ENCODE data around the gene POMT1.
A peak's percentile ranks its signal among the peaks of the same experiment; 100 is the strongest.
"Not testable (repeated sequence)": the region's sequence is repeated elsewhere in the genome, so short reads cannot be mapped to it uniquely, and the experiment has no call there.

The POMT1 gene

GRCh38 chr9:131502781-131503625, at the start of gene POMT1:
Gene POMT1, plus strand, starts transcription at chr9:131502918. Its CDS starts 1,301 bp downstream, at chr9:131504219.
- DNase-seq (ENCODE audit: low read depth in 2 of 3, low spot score in 2 of 3) = peak; percentile 73 to 78 (median 75)

- DNase-seq (ENCODE audit: low read depth in 2 of 3, low spot score in 2 of 3) = no peak
These were observed 48.7 kb upstream of the POMT1 start for GRCh38 chr9:131454028-131454427.

GRCh38 chr9:131455655-131456054, 47.1 kb upstream of the POMT1 start:
- not testable (repeated sequence) for DNase-seq (ENCODE audit: low read depth in 2 of 3, low spot score in 2 of 3)

GRCh38 chr9:131457746-131458145, 45.0 kb upstream of the POMT1 start:
- no peak for DNase-seq (ENCODE audit: low read depth in 2 of 3, low spot score in 2 of 3)

GRCh38 chr9:131459056-131459455, 43.7 kb upstream of the POMT1 start:
- no peak for DNase-seq (ENCODE audit: low read depth in 2 of 3, low spot score in 2 of 3)

GRCh38 chr9:131461166-131461565, 41.6 kb upstream of the POMT1 start:
- DNase-seq (ENCODE audit: low read depth in 2 of 3, low spot score in 2 of 3) = no peak

- no peak for DNase-seq (ENCODE audit: low read depth in 2 of 3, low spot score in 2 of 3)
These were observed 38.2 kb upstream of the POMT1 start for GRCh38 chr9:131464354-131465000.

GRCh38 chr9:131465401-131465800, 37.3 kb upstream of the POMT1 start:
- no peak for DNase-seq (ENCODE audit: low read depth in 2 of 3, low spot score in 2 of 3)

GRCh38 chr9:131467214-131467935, 35.3 kb upstream of the POMT1 start:
- no peak for DNase-seq (ENCODE audit: low read depth in 2 of 3, low spot score in 2 of 3)

GRCh38 chr9:131468031-131468430, 34.7 kb upstream of the POMT1 start:
- no peak for DNase-seq (ENCODE audit: low read depth in 2 of 3, low spot score in 2 of 3)

GRCh38 chr9:131469356-131469755, 33.4 kb upstream of the POMT1 start:
- no peak for DNase-seq (ENCODE audit: low read depth in 2 of 3, low spot score in 2 of 3)

- DNase-seq (ENCODE audit: low read depth in 2 of 3, low spot score in 2 of 3) = no peak
These were observed 32.8 kb upstream of the POMT1 start for GRCh38 chr9:131469951-131470350.

- no peak for DNase-seq (ENCODE audit: low read depth in 2 of 3, low spot score in 2 of 3)
These were observed 32.1 kb upstream of the POMT1 start for GRCh38 chr9:131470581-131470991.

- not testable (repeated sequence) for DNase-seq (ENCODE audit: low read depth in 2 of 3, low spot score in 2 of 3)
These were observed 30.6 kb upstream of the POMT1 start for GRCh38 chr9:131472085-131472484.

- no peak for DNase-seq (ENCODE audit: low read depth in 2 of 3, low spot score in 2 of 3)
These were observed 29.4 kb upstream of the POMT1 start for GRCh38 chr9:131473198-131473885.

GRCh38 chr9:131473891-131474290, 28.8 kb upstream of the POMT1 start:
- no peak for DNase-seq (ENCODE audit: low read depth in 2 of 3, low spot score in 2 of 3)

- no peak for DNase-seq (ENCODE audit: low read depth in 2 of 3, low spot score in 2 of 3)
These were observed 28.0 kb upstream of the POMT1 start for GRCh38 chr9:131474711-131475110.

GRCh38 chr9:131475111-131475955, 27.4 kb upstream of the POMT1 start:
- no peak for DNase-seq (ENCODE audit: low read depth in 2 of 3, low spot score in 2 of 3)

- DNase-seq (ENCODE audit: low read depth in 2 of 3, low spot score in 2 of 3) = no peak
These were observed 26.6 kb upstream of the POMT1 start for GRCh38 chr9:131475956-131476776.
